Mesenchymal stem cell (in vitro differentiated cells and primary cell): ENCODE measurements around the gene ALDH7A1.
A peak's percentile ranks its signal among the peaks of the same experiment; 100 is the strongest.

Experiments
- DNase-seq: peaks from one replicate; pipeline ENCODE4 v3.0.0-alpha.2; 2013
- H2AFZ ChIP-seq: one replicate; pipeline ENCODE4 v1.6.1; 2013; ENCODE audit warnings: low read depth, mild to moderate bottlenecking, control low read depth, inconsistent platforms, low read length, moderate library complexity
- H2AK5ac ChIP-seq: 2 replicates; pipeline ENCODE4 v1.6.1; 2013; ENCODE audit warnings: low read length, moderate library complexity, mild to moderate bottlenecking, inconsistent platforms; ENCODE audit not compliant: severe bottlenecking
- H2BK120ac ChIP-seq: one replicate; pipeline ENCODE4 v1.6.1; 2013; ENCODE audit warnings: low read depth, mild to moderate bottlenecking, inconsistent platforms, low read length, moderate library complexity
- H2BK12ac ChIP-seq, 2 experiments: one replicate each; pipeline ENCODE4 v1.6.1; 2013; ENCODE audit warnings: inconsistent platforms in 2 of 2, low read length in 2 of 2, mild to moderate bottlenecking in 2 of 2, moderate library complexity in 2 of 2, control low read depth in 1 of 2
- H2BK15ac ChIP-seq: one replicate; pipeline ENCODE4 v1.6.1; 2013; ENCODE audit warnings: mild to moderate bottlenecking, low read depth, inconsistent platforms; ENCODE audit not compliant: poor library complexity, severe bottlenecking
- H2BK5ac ChIP-seq: 2 replicates; pipeline ENCODE4 v1.6.1; 2013; ENCODE audit warnings: low read depth, mild to moderate bottlenecking, low read length, control low read depth, inconsistent platforms; ENCODE audit not compliant: poor library complexity, severe bottlenecking
- H3K14ac ChIP-seq, 2 experiments: one replicate each; pipeline ENCODE4 v1.6.1; 2013; ENCODE audit warnings: inconsistent platforms in 2 of 2, low read length in 2 of 2, control low read depth in 1 of 2, mild to moderate bottlenecking in 1 of 2, moderate library complexity in 1 of 2
- H3K18ac ChIP-seq, 2 experiments: one replicate each; pipeline ENCODE4 v1.6.1; 2013; ENCODE audit warnings: inconsistent platforms in 2 of 2, low read length in 2 of 2, control low read depth in 1 of 2, low read depth in 1 of 2, mild to moderate bottlenecking in 1 of 2
- H3K23ac ChIP-seq, 2 experiments: one replicate each; pipeline ENCODE4 v1.6.1; 2013; ENCODE audit warnings: inconsistent platforms in 2 of 2, low read length in 2 of 2, mild to moderate bottlenecking in 2 of 2, moderate library complexity in 2 of 2, control low read depth in 1 of 2
- H3K27ac ChIP-seq: 2 replicates; pipeline ENCODE4 v1.5.1; 2013; ENCODE audit warnings: mild to moderate bottlenecking, moderate library complexity, low read length, control low read depth, inconsistent platforms; ENCODE audit not compliant: poor library complexity, severe bottlenecking
- H3K27me3 ChIP-seq, 2 experiments: 2 replicates each; pipeline versions ENCODE4 v1.6.1 to v1.7.0; 2013; ENCODE audit warnings: low read length in 2 of 2, mild to moderate bottlenecking in 2 of 2, moderate library complexity in 2 of 2, control low read depth in 1 of 2, inconsistent platforms in 1 of 2; ENCODE audit not compliant: control insufficient read depth in 1 of 2, insufficient read depth in 1 of 2
- H3K36me3 ChIP-seq, 2 experiments: 2 replicates each; pipeline versions ENCODE4 v1.6.1 to v1.7.0; 2013; ENCODE audit warnings: low read length in 2 of 2, control low read depth in 1 of 2, inconsistent platforms in 1 of 2, low read depth in 1 of 2, mild to moderate bottlenecking in 1 of 2; ENCODE audit not compliant: insufficient read depth in 2 of 2, control insufficient read depth in 1 of 2
- H3K4ac ChIP-seq, 2 experiments: one replicate each; pipeline ENCODE4 v1.6.1; 2013; ENCODE audit warnings: inconsistent platforms in 2 of 2, low read length in 2 of 2, mild to moderate bottlenecking in 2 of 2, moderate library complexity in 2 of 2, control low read depth in 1 of 2, low read depth in 1 of 2
- H3K4me1 ChIP-seq: 2 replicates; pipeline ENCODE4 v1.6.1; 2013; ENCODE audit warnings: low read depth, low read length, control low read depth; ENCODE audit not compliant: control insufficient read depth, insufficient read depth
- H3K4me2 ChIP-seq: 2 replicates; pipeline ENCODE4 v1.6.1; 2013; ENCODE audit warnings: low read length, mild to moderate bottlenecking, inconsistent platforms; ENCODE audit not compliant: poor library complexity, severe bottlenecking
- H3K4me3 ChIP-seq, 2 experiments: 2 replicates each; pipeline versions ENCODE4 v1.5.1 to v1.7.0; 2013; ENCODE audit warnings: low read length in 2 of 2, mild to moderate bottlenecking in 2 of 2, control low read depth in 1 of 2, low read depth in 1 of 2; ENCODE audit not compliant: insufficient read depth in 1 of 2
- H3K79me1 ChIP-seq: replicated peaks from 2 replicates; pipeline ENCODE4 v1.6.1; 2013; ENCODE audit warnings: mild to moderate bottlenecking, control low read depth, low read length, inconsistent platforms; ENCODE audit not compliant: poor library complexity, severe bottlenecking
- H3K9ac ChIP-seq: 2 replicates; pipeline ENCODE4 v1.7.0; 2013; ENCODE audit warnings: mild to moderate bottlenecking, low read length, moderate library complexity
- H3K9me3 ChIP-seq: 2 replicates; pipeline ENCODE4 v1.7.0; 2013; ENCODE audit warnings: mild to moderate bottlenecking, low read length; ENCODE audit not compliant: control insufficient read depth
- H4K8ac ChIP-seq: one replicate; pipeline ENCODE4 v1.6.1; 2013; ENCODE audit warnings: inconsistent platforms, mild to moderate bottlenecking, low read length, moderate library complexity
- H4K91ac ChIP-seq: one replicate; pipeline ENCODE4 v1.6.1; 2013; ENCODE audit warnings: mild to moderate bottlenecking, low read length, inconsistent platforms
- WGBS: methylation state at CpG from one replicate; pipeline ENCODE4 v1.1.7; 2013; ENCODE audit warnings: mixed read lengths; 5-methylcytosine and 5-hydroxymethylcytosine counted together

Gene ALDH7A1

DNA sequence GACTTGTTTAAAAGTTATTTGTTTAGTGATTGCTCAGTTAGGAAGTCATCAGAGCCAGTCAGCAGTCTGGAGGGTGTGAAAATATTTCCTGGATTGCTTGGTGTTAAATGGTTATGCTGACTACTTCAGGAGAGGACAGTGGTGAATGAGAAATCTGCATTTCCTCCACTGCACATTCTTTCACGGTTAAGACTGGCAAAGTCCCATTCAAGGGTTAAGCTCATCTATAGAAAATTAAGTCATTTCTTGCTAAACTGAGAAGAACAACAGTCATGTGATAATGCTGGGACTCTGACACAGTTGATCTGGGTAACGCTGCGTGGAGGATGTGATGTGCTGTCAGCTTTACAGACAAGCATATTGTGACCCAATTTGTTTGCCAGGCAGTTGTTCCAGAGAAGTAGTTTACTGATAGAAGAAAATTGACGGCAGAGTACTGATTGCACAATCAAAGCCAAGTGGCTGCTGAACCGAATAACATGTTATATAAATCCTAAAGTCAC is 91.4 kb downstream of the ALDH7A1 start:
- H3K9ac ChIP-seq, result peak overlapping the region; percentile 73
- H2BK5ac ChIP-seq, result no peak overlapping the region
- no peak overlapping the region for H2BK15ac ChIP-seq
- H3K27ac ChIP-seq, result peak overlapping the region; percentile 46
- H4K91ac ChIP-seq, result no peak overlapping the region
- no peaks in the 10 kb centered on the region for H3K36me3 ChIP-seq
- H3K4me2 ChIP-seq, result no peak overlapping the region
- H3K27me3 ChIP-seq, result no peaks in the 10 kb centered on the region
- no peak overlapping the region for H3K14ac ChIP-seq
- H2AK5ac ChIP-seq, result no peak overlapping the region
- no peak overlapping the region for H2BK12ac ChIP-seq
- WGBS, result 61% methylated on average over 3 of the region's 5 CpGs
- H3K4ac ChIP-seq, result peak overlapping the region in 1 of 2 experiments; percentile 54
- H3K4me1 ChIP-seq, result peaks cover 14% of the 10 kb centered on the region
- H3K18ac ChIP-seq, result no peak overlapping the region
- peak; percentile 57 for DNase-seq
- no peak overlapping the region for H2BK120ac ChIP-seq
- H3K9me3 ChIP-seq, result no peaks in the 10 kb centered on the region
- no peaks in the 10 kb centered on the region for H3K79me1 ChIP-seq
- H3K4me3 ChIP-seq, result peak overlapping the region in 1 of 2 experiments; percentile 55
- no peak overlapping the region for H4K8ac ChIP-seq
- H2AFZ ChIP-seq, result no peak overlapping the region
- no peak overlapping the region for H3K23ac ChIP-seq

DNA sequence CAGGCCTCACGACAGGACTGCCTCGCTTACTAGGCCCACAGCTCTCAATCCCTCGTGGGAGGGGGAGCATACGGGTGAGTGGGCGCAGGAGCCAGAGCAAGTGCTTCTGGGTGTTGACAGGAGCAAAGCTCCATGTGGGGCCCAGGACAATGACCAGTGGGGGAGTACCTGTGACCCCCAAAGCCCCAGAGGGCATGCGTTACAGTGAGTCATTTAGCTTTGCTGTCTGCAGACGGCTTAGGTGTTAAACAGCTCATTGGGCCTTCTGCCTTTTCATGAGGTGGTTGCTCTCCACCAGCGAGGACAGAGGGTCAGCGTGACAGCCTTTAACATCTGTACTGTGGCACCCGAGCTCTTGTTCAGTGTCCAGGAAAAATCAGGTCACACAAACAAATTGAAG is 93.6 kb downstream of the ALDH7A1 start:
- no peak overlapping the region for H2AFZ ChIP-seq
- no peak overlapping the region for H4K91ac ChIP-seq
- no peak overlapping the region for H2BK5ac ChIP-seq
- H3K14ac ChIP-seq, result no peak overlapping the region
- H3K9me3 ChIP-seq, result no peaks in the 10 kb centered on the region
- H3K27me3 ChIP-seq, result no peaks in the 10 kb centered on the region
- no peak overlapping the region for H3K9ac ChIP-seq
- no peak overlapping the region for H2BK15ac ChIP-seq
- H3K36me3 ChIP-seq, result no peaks in the 10 kb centered on the region
- H3K4me3 ChIP-seq, result no peak overlapping the region
- 97% methylated on average over 10 of the region's 10 CpGs for WGBS
- no peaks in the 10 kb centered on the region for H3K79me1 ChIP-seq
- peaks cover 13% of the 10 kb centered on the region for H3K4me1 ChIP-seq
- peak overlapping the region in 1 of 2 experiments; percentile 1 for H2BK12ac ChIP-seq
- H3K23ac ChIP-seq, result no peak overlapping the region
- no peak for DNase-seq
- H2BK120ac ChIP-seq, result no peak overlapping the region
- H3K4me2 ChIP-seq, result no peak overlapping the region
- H2AK5ac ChIP-seq, result no peak overlapping the region
- H3K18ac ChIP-seq, result no peak overlapping the region
- no peak overlapping the region for H3K27ac ChIP-seq
- no peak overlapping the region for H4K8ac ChIP-seq
- H3K4ac ChIP-seq, result no peak overlapping the region

DNA sequence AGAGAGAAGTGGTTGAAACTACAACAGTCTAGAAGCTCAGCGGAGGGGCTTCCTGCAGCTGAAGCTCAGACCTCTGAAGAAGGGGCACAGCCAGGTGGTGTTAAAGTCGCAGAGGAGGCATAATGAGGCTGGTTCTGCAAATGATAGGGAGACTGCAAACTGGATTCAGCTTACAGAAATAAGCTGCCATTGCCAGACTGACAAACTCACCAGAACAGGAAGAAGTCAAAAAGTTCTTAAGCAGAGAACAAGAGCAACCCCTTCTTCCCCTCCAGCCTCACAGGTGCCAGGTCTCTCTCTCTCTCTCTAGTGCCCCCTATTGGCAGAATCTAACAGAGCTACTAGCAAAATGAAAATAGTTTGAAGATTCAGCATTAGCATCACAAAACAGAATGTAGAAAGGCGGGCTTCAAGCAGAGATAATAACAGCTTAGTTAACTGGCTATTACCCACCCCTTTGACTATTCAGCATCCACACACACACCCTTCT is 95.1 kb downstream of the ALDH7A1 start:
- Histone ChIP-seq H2AK5ac (no peak overlapping the region), H2AFZ (no peak overlapping the region), H3K27me3 (no peaks in the 10 kb centered on the region), H3K4me2 (no peak overlapping the region), H3K9ac (no peak overlapping the region), H3K36me3 (peaks cover 0 to 2% of the 10 kb centered on the region in 2 experiments), H2BK12ac (peak overlapping the region in 1 of 2 experiments; percentile 13), H3K27ac (no peak overlapping the region), H2BK15ac (no peak overlapping the region), H3K79me1 (no peaks in the 10 kb centered on the region), H2BK120ac (no peak overlapping the region), H4K8ac (no peak overlapping the region), H2BK5ac (no peak overlapping the region), H3K23ac (no peak overlapping the region), H3K4ac (no peak overlapping the region), H3K4me1 (peaks cover 13% of the 10 kb centered on the region), H3K14ac (no peak overlapping the region), H3K9me3 (no peaks in the 10 kb centered on the region), H4K91ac (no peak overlapping the region), H3K18ac (no peak overlapping the region), H3K4me3 (no peak overlapping the region)
- WGBS, result 85% methylated on average over 2 of the region's 3 CpGs
- no peak for DNase-seq

DNA sequence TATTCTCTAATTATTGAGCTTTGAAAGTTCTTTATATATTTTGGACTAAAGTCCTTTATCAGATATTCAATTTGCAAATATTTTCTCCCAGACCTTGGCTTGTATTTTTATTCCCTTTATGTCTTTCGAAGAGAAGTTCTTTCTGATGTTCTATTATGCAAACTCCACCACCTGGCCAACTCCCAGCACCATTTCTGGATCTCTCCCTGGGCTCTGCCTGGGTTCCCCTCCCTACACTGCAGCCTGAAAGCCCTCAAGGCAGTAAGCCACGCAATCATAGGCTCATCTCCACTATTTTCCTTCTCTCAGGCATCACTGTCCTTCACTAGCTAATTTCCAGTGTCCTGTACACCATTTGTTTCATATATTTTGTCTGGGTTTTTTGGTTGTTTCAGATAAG is 95.7 kb downstream of the ALDH7A1 start:
- no peaks in the 10 kb centered on the region for H3K9me3 ChIP-seq
- H3K79me1 ChIP-seq, result no peaks in the 10 kb centered on the region
- peaks cover 4 to 7% of the 10 kb centered on the region in 2 experiments for H3K36me3 ChIP-seq

More for the DNA sequence above, 95.7 kb downstream of the ALDH7A1 start:
- H3K9ac ChIP-seq, result no peak overlapping the region
- no peak overlapping the region for H4K8ac ChIP-seq
- no peak overlapping the region for H2BK120ac ChIP-seq
- H3K23ac ChIP-seq, result no peak overlapping the region
- H3K27ac ChIP-seq, result no peak overlapping the region
- H3K4me2 ChIP-seq, result no peak overlapping the region
- no peak overlapping the region for H2AFZ ChIP-seq
- WGBS, result 94% methylated on average over 1 of the region's 2 CpGs
- H2AK5ac ChIP-seq, result no peak overlapping the region
- H3K18ac ChIP-seq, result no peak overlapping the region
- no peak overlapping the region for H3K4ac ChIP-seq
- no peak overlapping the region for H2BK5ac ChIP-seq
- H3K4me1 ChIP-seq, result peaks cover 15% of the 10 kb centered on the region
- H2BK15ac ChIP-seq, result no peak overlapping the region
- no peak overlapping the region for H4K91ac ChIP-seq
- no peak for DNase-seq
- H3K14ac ChIP-seq, result no peak overlapping the region
- no peaks in the 10 kb centered on the region for H3K27me3 ChIP-seq
- no peak overlapping the region for H2BK12ac ChIP-seq
- H3K4me3 ChIP-seq, result no peak overlapping the region
